ENCODE measurements around the gene PRDM13. TPM values are rescaled to one million over a fixed set of nuclear protein-coding genes. Genes with fewer than 3 reads are reported as not detected.

Gene PRDM13
- total and polyA plus RNA-seq, 10 of the 15 experiments (the other 5 are each of a cell fraction or from before 2014, with no cell fraction given): 0.02 to 0.15 (median 0.03) TPM; not detected in 6

DNA sequence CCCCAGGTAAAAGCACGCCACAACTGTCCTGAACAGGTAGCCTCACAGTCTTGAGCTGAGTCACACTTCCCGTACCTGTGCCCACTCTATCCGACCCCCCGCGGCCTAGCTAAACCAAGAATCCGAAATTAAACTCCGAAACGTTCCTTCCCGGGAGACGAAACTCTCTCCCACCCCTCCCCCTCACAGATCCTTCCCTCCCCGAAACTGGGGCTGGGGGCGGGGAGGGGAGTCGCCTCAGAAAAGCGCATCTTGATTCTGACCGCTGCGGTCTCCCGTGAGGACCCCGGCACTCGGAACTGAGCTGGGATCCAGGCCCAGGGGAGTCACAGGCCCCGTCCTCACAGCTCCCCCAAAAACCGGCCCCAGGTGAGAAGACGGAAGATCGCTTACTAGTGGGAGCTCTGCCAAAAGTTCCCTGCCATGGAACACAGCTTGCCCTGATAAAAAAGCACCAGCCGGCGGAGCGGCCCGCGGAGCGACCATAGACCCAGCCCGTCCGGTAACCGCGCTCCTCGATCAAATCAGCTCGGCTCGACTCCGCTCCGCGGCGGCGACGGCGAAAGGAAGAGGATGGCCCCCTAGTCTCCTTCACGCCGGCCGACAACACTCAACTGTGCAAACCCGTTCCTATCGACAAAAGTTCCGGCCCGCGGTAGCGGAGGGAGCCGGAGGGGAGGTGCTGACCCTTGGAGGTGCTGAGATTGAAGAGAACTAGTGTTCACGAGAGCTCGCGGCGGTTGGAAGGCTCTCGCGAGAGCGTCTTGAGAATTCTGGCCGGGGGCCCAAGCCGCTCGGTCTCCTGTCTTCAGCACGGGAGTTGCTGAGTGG is 38.3 kb upstream of the PRDM13 start, which contains the start of gene CCNC (continued):
- 0 out of 2 replicates have a peak, but pooled peaks have one; percentile 12 for TF ChIP-seq BCL11A (IDR thresholded peaks at IDR 0.05; ENCODE audit: low read depth, low read length)
- TF ChIP-seq SRF (IDR thresholded peaks at IDR 0.05; ENCODE audit: low read depth in 2 of 2, low read length in 2 of 2): peak in 1 of 2 experiments; percentile 76; a peak in 1 of 4 replicates
- TF ChIP-seq KLF5 (IDR thresholded peaks at IDR 0.05; ENCODE audit: partially characterized antibody): peak; percentile 76
- peak; percentile 62; the same call in 1 of the 2 replicates for TF ChIP-seq BACH1 (IDR thresholded peaks at IDR 0.05; ENCODE audit: borderline replicate concordance)
- TF ChIP-seq, protein P1, sequence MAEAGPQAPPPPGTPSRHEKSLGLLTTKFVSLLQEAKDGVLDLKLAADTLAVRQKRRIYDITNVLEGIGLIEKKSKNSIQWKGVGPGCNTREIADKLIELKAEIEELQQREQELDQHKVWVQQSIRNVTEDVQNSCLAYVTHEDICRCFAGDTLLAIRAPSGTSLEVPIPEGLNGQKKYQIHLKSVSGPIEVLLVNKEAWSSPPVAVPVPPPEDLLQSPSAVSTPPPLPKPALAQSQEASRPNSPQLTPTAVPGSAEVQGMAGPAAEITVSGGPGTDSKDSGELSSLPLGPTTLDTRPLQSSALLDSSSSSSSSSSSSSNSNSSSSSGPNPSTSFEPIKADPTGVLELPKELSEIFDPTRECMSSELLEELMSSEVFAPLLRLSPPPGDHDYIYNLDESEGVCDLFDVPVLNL (IDR thresholded peaks at IDR 0.05; ENCODE audit: low read depth, low read length): 0 out of 2 replicates have a peak, but pooled peaks have one; percentile 28
- no peak for TF ChIP-seq JUNB (IDR thresholded peaks at IDR 0.05)
- TF ChIP-seq NFYA (IDR thresholded peaks at IDR 0.05; ENCODE audit: borderline replicate concordance, low read depth, low read length): no peak
- TF ChIP-seq BMI1 (IDR thresholded peaks at IDR 0.05; ENCODE audit: borderline replicate concordance): peak; percentile 17; the same call in 1 of the 2 replicates
- TF ChIP-seq, protein P2, sequence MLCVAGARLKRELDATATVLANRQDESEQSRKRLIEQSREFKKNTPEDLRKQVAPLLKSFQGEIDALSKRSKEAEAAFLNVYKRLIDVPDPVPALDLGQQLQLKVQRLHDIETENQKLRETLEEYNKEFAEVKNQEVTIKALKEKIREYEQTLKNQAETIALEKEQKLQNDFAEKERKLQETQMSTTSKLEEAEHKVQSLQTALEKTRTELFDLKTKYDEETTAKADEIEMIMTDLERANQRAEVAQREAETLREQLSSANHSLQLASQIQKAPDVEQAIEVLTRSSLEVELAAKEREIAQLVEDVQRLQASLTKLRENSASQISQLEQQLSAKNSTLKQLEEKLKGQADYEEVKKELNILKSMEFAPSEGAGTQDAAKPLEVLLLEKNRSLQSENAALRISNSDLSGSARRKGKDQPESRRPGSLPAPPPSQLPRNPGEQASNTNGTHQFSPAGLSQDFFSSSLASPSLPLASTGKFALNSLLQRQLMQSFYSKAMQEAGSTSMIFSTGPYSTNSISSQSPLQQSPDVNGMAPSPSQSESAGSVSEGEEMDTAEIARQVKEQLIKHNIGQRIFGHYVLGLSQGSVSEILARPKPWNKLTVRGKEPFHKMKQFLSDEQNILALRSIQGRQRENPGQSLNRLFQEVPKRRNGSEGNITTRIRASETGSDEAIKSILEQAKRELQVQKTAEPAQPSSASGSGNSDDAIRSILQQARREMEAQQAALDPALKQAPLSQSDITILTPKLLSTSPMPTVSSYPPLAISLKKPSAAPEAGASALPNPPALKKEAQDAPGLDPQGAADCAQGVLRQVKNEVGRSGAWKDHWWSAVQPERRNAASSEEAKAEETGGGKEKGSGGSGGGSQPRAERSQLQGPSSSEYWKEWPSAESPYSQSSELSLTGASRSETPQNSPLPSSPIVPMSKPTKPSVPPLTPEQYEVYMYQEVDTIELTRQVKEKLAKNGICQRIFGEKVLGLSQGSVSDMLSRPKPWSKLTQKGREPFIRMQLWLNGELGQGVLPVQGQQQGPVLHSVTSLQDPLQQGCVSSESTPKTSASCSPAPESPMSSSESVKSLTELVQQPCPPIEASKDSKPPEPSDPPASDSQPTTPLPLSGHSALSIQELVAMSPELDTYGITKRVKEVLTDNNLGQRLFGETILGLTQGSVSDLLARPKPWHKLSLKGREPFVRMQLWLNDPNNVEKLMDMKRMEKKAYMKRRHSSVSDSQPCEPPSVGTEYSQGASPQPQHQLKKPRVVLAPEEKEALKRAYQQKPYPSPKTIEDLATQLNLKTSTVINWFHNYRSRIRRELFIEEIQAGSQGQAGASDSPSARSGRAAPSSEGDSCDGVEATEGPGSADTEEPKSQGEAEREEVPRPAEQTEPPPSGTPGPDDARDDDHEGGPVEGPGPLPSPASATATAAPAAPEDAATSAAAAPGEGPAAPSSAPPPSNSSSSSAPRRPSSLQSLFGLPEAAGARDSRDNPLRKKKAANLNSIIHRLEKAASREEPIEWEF (IDR thresholded peaks at IDR 0.05; ENCODE audit: insufficient replicate concordance, low read depth, low read length): no peak
- TF ChIP-seq DPF2 (IDR thresholded peaks at IDR 0.05): peak; percentile 46; the same call in 1 of the 2 replicates
- TF ChIP-seq, protein P3, sequence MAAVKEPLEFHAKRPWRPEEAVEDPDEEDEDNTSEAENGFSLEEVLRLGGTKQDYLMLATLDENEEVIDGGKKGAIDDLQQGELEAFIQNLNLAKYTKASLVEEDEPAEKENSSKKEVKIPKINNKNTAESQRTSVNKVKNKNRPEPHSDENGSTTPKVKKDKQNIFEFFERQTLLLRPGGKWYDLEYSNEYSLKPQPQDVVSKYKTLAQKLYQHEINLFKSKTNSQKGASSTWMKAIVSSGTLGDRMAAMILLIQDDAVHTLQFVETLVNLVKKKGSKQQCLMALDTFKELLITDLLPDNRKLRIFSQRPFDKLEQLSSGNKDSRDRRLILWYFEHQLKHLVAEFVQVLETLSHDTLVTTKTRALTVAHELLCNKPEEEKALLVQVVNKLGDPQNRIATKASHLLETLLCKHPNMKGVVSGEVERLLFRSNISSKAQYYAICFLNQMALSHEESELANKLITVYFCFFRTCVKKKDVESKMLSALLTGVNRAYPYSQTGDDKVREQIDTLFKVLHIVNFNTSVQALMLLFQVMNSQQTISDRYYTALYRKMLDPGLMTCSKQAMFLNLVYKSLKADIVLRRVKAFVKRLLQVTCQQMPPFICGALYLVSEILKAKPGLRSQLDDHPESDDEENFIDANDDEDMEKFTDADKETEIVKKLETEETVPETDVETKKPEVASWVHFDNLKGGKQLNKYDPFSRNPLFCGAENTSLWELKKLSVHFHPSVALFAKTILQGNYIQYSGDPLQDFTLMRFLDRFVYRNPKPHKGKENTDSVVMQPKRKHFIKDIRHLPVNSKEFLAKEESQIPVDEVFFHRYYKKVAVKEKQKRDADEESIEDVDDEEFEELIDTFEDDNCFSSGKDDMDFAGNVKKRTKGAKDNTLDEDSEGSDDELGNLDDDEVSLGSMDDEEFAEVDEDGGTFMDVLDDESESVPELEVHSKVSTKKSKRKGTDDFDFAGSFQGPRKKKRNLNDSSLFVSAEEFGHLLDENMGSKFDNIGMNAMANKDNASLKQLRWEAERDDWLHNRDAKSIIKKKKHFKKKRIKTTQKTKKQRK (IDR thresholded peaks at IDR 0.05; ENCODE audit: low read depth, low read length): peak; percentile 40; the same call in 1 of the 2 replicates
- TF ChIP-seq, protein P4, sequence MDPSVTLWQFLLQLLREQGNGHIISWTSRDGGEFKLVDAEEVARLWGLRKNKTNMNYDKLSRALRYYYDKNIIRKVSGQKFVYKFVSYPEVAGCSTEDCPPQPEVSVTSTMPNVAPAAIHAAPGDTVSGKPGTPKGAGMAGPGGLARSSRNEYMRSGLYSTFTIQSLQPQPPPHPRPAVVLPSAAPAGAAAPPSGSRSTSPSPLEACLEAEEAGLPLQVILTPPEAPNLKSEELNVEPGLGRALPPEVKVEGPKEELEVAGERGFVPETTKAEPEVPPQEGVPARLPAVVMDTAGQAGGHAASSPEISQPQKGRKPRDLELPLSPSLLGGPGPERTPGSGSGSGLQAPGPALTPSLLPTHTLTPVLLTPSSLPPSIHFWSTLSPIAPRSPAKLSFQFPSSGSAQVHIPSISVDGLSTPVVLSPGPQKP (IDR thresholded peaks at IDR 0.05; ENCODE audit: low read depth, low read length): no peak; the same call in 1 of the 2 replicates
- no peak for TF ChIP-seq NFYB (IDR thresholded peaks at IDR 0.05; ENCODE audit: insufficient read depth, low read depth, low read length)
- peak; percentile 97 for TF ChIP-seq CBFB (IDR thresholded peaks at IDR 0.05; ENCODE audit: low read depth)
- TF ChIP-seq NFIC (IDR thresholded peaks at IDR 0.05; ENCODE audit: low read depth, low read length): peak; percentile 49
- peak; percentile 84 for TF ChIP-seq IKZF1 (conservative IDR thresholded peaks at IDR 0.05)
- TF ChIP-seq RBBP5 (conservative IDR thresholded peaks at IDR 0.05): peak; percentile 90
- no peak for TF ChIP-seq YBX1 (IDR thresholded peaks at IDR 0.05)

All from GM12878 (cell line).